BLaER1 treated with 17β-estradiol and CSF1 and Interleukin-3, amounts not matched to agents 10 nM and 100 nM (cell line): ENCODE data around the gene ARHGEF6.

ENCODE experiments used
- H3K27ac ChIP-seq, 11 experiments: shearing (Covaris generic); formaldehyde crosslinking; 2 replicates each; pipeline ENCODE4 v1.8.1; 2022
- H3K27me3 ChIP-seq, 11 experiments: shearing (Covaris generic); formaldehyde crosslinking; 2 replicates each; pipeline ENCODE4 v1.8.1; 2022
- H3K36me3 ChIP-seq, 11 experiments: shearing (Covaris generic); formaldehyde crosslinking; 2 replicates each; pipeline ENCODE4 v1.8.1; 2022
- H3K4me1 ChIP-seq, 10 experiments: shearing (Covaris generic); formaldehyde crosslinking; 2 replicates each; pipeline ENCODE4 v1.8.1; 2022
- H3K4me2 ChIP-seq, 11 experiments: shearing (Covaris generic); formaldehyde crosslinking; 2 replicates each; pipeline ENCODE4 v1.8.1; 2022
- H3K4me3 ChIP-seq, 10 experiments: shearing (Covaris generic); formaldehyde crosslinking; 2 replicates each; pipeline ENCODE4 v1.8.1; 2022
- H3K9ac ChIP-seq, 11 experiments: shearing (Covaris generic); formaldehyde crosslinking; 2 replicates each; pipeline ENCODE4 v1.8.1; 2022
- H3K9me3 ChIP-seq, 11 experiments: shearing (Covaris generic); formaldehyde crosslinking; replicated peaks in 1 of 11; 2 replicates each; pipeline ENCODE4 v1.8.1; 2022
- H4K20me1 ChIP-seq, 11 experiments: shearing (Covaris generic); formaldehyde crosslinking; 2 replicates each; pipeline ENCODE4 v1.8.1; 2022
- Cebpa-rat ChIP-seq, 11 experiments: shearing (Covaris generic); IDR thresholded peaks; 2 replicates each; pipeline ENCODE4 v1.8.1; 2022

Gene ARHGEF6

DNA sequence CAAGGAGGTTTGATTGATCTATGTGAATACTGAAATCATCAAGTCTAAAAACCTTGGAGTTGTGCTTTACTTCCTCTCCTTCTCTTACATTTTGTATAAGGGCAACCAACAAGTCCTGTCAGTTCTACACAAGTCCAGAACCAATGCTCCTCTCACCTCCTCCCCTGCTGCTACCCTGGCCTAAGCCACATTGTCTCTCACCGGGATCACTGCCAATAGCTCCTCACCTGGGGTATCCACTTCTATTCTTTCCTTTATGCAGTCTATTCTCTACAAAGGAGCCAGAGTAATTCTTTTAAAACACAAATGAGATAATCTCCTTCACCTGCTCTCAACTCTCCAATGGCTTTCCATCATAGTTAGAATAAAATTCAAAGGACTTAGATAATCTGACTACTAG is 13.3 kb upstream of the ARHGEF6 start:
- H3K4me1 ChIP-seq = peaks cover 0 to 16% (median 9%) of the 10 kb centered on the region in 10 experiments; a peak in 11 of 20 replicates
- H3K36me3 ChIP-seq = no peaks in the 10 kb centered on the region
- H3K9me3 ChIP-seq = peaks cover 8 to 16% (median 14%) of the 10 kb centered on the region in 11 experiments; a peak in 17 of 22 replicates
- no peak overlapping the region for H3K4me3 ChIP-seq
- no peak overlapping the region for H3K27ac ChIP-seq
- no peak overlapping the region for H3K9ac ChIP-seq
- no peaks in the 10 kb centered on the region for H4K20me1 ChIP-seq
- TF ChIP-seq Cebpa-rat (IDR thresholded peaks at IDR 0.05) = no peak
- no peak overlapping the region for H3K4me2 ChIP-seq
- H3K27me3 ChIP-seq = peaks cover 54 to 99% (median 83%) of the 10 kb centered on the region in 11 experiments

DNA sequence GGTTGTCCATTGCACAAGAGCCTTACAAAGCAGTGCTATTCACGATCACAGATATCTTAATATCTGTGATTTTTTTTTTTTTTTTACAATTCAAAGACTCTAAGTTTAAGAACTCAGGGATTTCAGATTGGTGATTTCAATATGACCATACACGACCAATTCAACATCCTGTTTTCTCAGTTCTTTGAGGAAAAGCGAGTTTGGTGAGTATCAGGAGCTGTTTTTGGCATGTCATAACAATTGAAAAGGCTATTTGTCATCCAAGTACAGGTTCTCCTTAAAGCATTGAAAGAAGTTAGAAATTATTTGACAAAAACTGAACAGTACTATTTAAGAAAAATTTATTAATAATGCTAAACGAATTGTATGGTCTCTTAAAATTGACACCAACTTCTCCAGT is 9.1 kb upstream of the ARHGEF6 start:
- no peaks in the 10 kb centered on the region for H4K20me1 ChIP-seq
- H3K9ac ChIP-seq = no peak overlapping the region
- peaks cover 0 to 2% (median 0%) of the 10 kb centered on the region in 10 experiments; a peak in 2 of 20 replicates for H3K4me1 ChIP-seq
- no peaks in the 10 kb centered on the region for H3K36me3 ChIP-seq
- H3K27me3 ChIP-seq = peaks cover 67 to 99% (median 93%) of the 10 kb centered on the region in 11 experiments
- H3K4me3 ChIP-seq = no peak overlapping the region
- H3K9me3 ChIP-seq = peaks cover 2 to 35% (median 11%) of the 10 kb centered on the region in 11 experiments; a peak in 17 of 22 replicates
- no peak overlapping the region for H3K4me2 ChIP-seq
- H3K27ac ChIP-seq = no peak overlapping the region
- no peak for TF ChIP-seq Cebpa-rat (IDR thresholded peaks at IDR 0.05)

DNA sequence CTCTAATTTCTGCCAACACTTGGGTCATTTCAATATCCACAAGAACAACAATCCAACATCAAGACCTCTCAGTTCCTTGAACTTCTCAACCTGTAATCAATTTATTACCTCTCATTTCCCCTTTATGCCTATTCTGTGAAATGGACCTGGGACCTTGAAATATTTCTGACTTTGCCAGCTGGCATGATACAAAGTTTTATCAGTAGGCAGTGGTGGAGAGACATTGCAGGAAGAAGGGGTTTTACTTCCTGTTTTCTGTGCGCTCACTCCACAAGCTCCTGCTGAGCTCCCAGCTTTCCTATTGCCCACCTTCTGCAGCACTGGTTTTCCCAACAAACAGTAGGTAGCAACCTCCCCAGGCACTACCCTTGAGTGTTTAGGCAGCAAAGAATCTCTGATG is 3.5 kb upstream of the ARHGEF6 start:
- peaks cover 72 to 100% (median 99%) of the 10 kb centered on the region in 11 experiments for H3K27me3 ChIP-seq
- TF ChIP-seq Cebpa-rat (IDR thresholded peaks at IDR 0.05) = no peak
- H4K20me1 ChIP-seq = no peaks in the 10 kb centered on the region
- H3K4me2 ChIP-seq = peak overlapping the region in 8 of 11 experiments; percentile 3 to 40 (median 13); a peak in 10 of 22 replicates
- no peak overlapping the region for H3K27ac ChIP-seq
- H3K9me3 ChIP-seq = peaks cover 0 to 36% (median 8%) of the 10 kb centered on the region in 11 experiments; a peak in 7 of 22 replicates
- no peaks in the 10 kb centered on the region for H3K36me3 ChIP-seq
- H3K4me1 ChIP-seq = peaks cover 10 to 35% (median 19%) of the 10 kb centered on the region in 10 experiments
- no peak overlapping the region for H3K9ac ChIP-seq
- H3K4me3 ChIP-seq = no peak overlapping the region

DNA sequence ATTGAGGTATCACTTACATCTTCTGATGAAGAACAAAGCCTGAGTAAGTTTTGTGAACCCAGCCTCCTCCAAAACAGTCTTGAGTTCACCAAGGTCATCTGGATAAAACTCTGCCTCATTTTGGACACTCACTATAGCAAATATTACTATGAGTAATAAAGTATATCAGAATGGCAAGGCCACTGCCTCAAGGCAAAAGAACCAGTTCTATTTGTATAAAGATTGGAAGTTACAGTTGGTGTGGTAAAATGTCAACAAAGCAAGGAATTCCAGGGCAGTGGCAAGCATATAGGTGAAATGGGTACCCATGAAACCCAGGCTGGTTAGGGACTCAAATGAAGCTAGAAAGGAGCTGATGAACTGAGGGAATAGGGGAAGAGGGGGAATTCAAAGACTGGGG is 2.4 kb upstream of the ARHGEF6 start:
- no peak overlapping the region for H3K4me3 ChIP-seq
- H3K4me2 ChIP-seq = peak overlapping the region in 2 of 11 experiments; percentile 15 to 25; a peak in 3 of 22 replicates
- peaks cover 0 to 36% (median 8%) of the 10 kb centered on the region in 11 experiments; a peak in 7 of 22 replicates for H3K9me3 ChIP-seq
- H3K4me1 ChIP-seq = peaks cover 21 to 43% (median 27%) of the 10 kb centered on the region in 10 experiments
- H3K27me3 ChIP-seq = peaks cover 70 to 100% (median 98%) of the 10 kb centered on the region in 11 experiments
- peaks cover 0 to 6% (median 0%) of the 10 kb centered on the region in 11 experiments; a peak in 2 of 22 replicates for H3K36me3 ChIP-seq
- no peak for TF ChIP-seq Cebpa-rat (IDR thresholded peaks at IDR 0.05)
- H3K27ac ChIP-seq = no peak overlapping the region
- no peaks in the 10 kb centered on the region for H4K20me1 ChIP-seq
- no peak overlapping the region for H3K9ac ChIP-seq

DNA sequence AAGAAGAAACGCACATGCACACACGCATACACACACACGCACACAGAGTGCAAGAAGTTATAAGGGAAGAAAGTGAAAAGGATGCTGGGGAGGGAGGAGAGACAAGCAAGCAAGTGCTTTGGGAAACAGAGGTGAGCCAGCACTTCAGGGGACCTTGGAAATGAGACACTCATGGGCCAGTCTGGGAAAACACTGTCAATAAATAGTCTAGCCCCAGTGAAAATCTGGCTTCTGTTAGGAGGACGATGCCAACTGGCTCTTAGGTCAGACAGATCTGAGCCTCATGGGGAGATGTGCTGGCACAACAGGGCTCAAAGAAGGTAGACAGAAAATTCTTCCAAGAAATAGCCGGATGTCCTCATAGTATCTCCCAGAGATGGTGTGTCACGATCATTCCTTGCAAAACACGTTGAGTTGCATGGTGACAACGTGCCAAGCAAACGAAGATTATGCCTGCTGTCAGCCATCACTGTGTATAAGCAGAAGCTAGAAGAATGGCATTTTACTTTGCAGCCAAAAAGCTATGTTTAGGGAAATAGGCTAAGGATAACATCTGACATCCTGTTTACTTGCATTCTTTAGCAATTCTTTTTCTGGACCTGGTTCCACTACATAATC is 557 bp upstream of the ARHGEF6 start:
- H4K20me1 ChIP-seq = 0 out of 22 replicates have a peak, but pooled peaks cover 0 to under 1% (median 0%) of the 10 kb centered on the region in 11 experiments
- H3K27ac ChIP-seq = peak overlapping the region; percentile 60 to 95 (median 87); a peak in 20 of 22 replicates
- H3K9me3 ChIP-seq = peaks cover 0 to 23% (median 7%) of the 10 kb centered on the region in 11 experiments; a peak in 9 of 22 replicates
- peaks cover 0 to 7% (median 0%) of the 10 kb centered on the region in 11 experiments; a peak in 3 of 22 replicates for H3K36me3 ChIP-seq
- peak overlapping the region; percentile 62 to 79 (median 72) for H3K4me2 ChIP-seq
- no peak for TF ChIP-seq Cebpa-rat (IDR thresholded peaks at IDR 0.05)
- H3K4me3 ChIP-seq = peak overlapping the region; percentile 53 to 68 (median 62)
- H3K9ac ChIP-seq = peak overlapping the region; percentile 68 to 89 (median 81); a peak in 20 of 22 replicates
- peaks cover 74 to 100% (median 97%) of the 10 kb centered on the region in 11 experiments for H3K27me3 ChIP-seq
- peaks cover 24 to 57% (median 31%) of the 10 kb centered on the region in 10 experiments for H3K4me1 ChIP-seq

DNA sequence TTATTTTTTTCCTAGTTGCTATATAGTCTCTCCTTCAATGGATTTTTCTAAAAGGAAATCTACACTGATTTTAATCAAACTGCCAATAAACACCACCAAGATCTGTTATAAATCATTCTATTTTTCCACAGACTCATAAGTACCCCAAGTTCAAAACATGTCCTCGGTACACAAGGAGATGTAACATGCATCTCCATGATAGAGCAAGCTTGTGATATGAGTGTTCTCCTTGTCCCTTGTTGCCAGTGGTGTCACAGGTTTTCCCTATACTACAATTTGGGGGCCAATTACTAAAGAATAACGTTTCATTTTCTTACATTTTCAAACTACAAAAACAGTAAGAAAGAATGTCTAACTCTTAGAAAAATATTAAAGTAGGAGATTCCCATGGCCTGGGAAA is 491 bp downstream of the ARHGEF6 start:
- H3K27ac ChIP-seq = peak overlapping the region; percentile 60 to 95 (median 87); a peak in 21 of 22 replicates
- H3K9ac ChIP-seq = peak overlapping the region; percentile 68 to 89 (median 81)
- peaks cover 0 to 7% (median 0%) of the 10 kb centered on the region in 11 experiments; a peak in 3 of 22 replicates for H3K36me3 ChIP-seq
- H3K4me2 ChIP-seq = peak overlapping the region; percentile 62 to 79 (median 72)
- TF ChIP-seq Cebpa-rat (IDR thresholded peaks at IDR 0.05) = no peak
- H3K4me1 ChIP-seq = peaks cover 24 to 60% (median 31%) of the 10 kb centered on the region in 10 experiments
- H3K27me3 ChIP-seq = peaks cover 73 to 100% (median 97%) of the 10 kb centered on the region in 11 experiments
- H3K9me3 ChIP-seq = peaks cover 0 to 13% (median 5%) of the 10 kb centered on the region in 11 experiments; a peak in 9 of 22 replicates
- H3K4me3 ChIP-seq = peak overlapping the region; percentile 53 to 68 (median 62)
- H4K20me1 ChIP-seq = 0 out of 22 replicates have a peak, but pooled peaks cover 0 to 5% (median 0%) of the 10 kb centered on the region in 11 experiments

DNA sequence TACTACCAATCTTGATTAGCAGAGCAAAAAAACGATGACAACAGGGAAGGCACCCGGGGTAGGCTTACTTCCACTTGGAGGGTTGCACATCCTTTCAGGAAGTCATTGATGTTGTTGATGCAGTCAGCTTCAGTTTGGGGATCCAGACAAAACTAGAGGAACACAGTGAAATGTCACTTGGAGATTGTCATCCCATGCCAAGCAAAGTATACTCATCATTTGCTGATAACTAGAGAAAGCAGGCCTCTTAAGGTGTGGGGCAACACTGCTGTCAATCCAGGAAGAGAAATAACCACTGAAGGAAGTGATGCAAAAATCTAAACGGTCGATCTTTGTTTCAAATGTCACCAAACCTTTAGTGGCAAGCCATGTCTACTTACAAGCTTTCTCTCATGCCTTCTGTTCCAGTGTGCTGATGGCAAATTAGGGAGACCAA is 1.4 kb downstream of the ARHGEF6 start:
- peaks cover 0 to 7% (median 0%) of the 10 kb centered on the region in 11 experiments; a peak in 3 of 22 replicates for H3K36me3 ChIP-seq
- peak overlapping the region; percentile 60 to 95 (median 87); a peak in 21 of 22 replicates for H3K27ac ChIP-seq
- H3K9me3 ChIP-seq = peaks cover 0 to 6% (median 3%) of the 10 kb centered on the region in 11 experiments; a peak in 8 of 22 replicates
- H3K4me1 ChIP-seq = peaks cover 24 to 53% (median 30%) of the 10 kb centered on the region in 10 experiments
- H3K9ac ChIP-seq = peak overlapping the region; percentile 68 to 89 (median 81)
- peaks cover 0 to 5% (median 0%) of the 10 kb centered on the region in 11 experiments; a peak in 1 of 22 replicates for H4K20me1 ChIP-seq
- peak in 6 of 11 experiments; percentile 23 to 89 (median 55); a peak in 7 of 22 replicates for TF ChIP-seq Cebpa-rat (IDR thresholded peaks at IDR 0.05)
- peak overlapping the region; percentile 53 to 68 (median 62) for H3K4me3 ChIP-seq
- peak overlapping the region; percentile 62 to 79 (median 72) for H3K4me2 ChIP-seq
- H3K27me3 ChIP-seq = peaks cover 81 to 100% (median 97%) of the 10 kb centered on the region in 11 experiments

DNA sequence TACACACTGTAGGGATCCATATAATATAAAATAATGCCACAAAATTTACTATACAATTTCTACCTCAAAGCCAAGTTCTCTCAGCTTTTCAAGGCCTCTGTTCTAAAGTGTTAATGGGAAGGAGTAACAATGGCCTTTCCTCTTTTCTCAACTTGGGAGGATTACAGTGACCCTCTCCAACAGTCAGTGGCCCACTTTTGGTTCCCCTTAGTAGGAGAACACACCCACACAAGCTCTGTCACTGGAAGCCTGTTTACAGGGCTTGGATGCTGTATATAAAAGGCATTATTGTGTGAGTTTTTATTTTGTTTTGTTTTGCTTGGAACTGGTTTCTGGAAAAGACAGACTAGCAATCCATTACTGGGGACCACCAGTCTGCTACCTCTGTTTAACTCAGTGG is 1.8 kb downstream of the ARHGEF6 start:
- peaks cover 0 to 7% (median 0%) of the 10 kb centered on the region in 11 experiments; a peak in 3 of 22 replicates for H3K36me3 ChIP-seq
- H3K9ac ChIP-seq = peak overlapping the region; percentile 68 to 89 (median 81); a peak in 21 of 22 replicates
- peaks cover 83 to 100% (median 97%) of the 10 kb centered on the region in 11 experiments for H3K27me3 ChIP-seq
- H3K4me2 ChIP-seq = peak overlapping the region; percentile 62 to 79 (median 72)
- peak overlapping the region; percentile 60 to 95 (median 87) for H3K27ac ChIP-seq
- H3K9me3 ChIP-seq = peaks cover 0 to 5% (median 0%) of the 10 kb centered on the region in 11 experiments; a peak in 4 of 22 replicates
- TF ChIP-seq Cebpa-rat (IDR thresholded peaks at IDR 0.05) = no peak
- peaks cover 23 to 48% (median 28%) of the 10 kb centered on the region in 10 experiments for H3K4me1 ChIP-seq
- peak overlapping the region; percentile 53 to 68 (median 62); a peak in 17 of 20 replicates for H3K4me3 ChIP-seq
- peaks cover 0 to 5% (median 0%) of the 10 kb centered on the region in 11 experiments; a peak in 1 of 22 replicates for H4K20me1 ChIP-seq
